A549 (cell line): ENCODE data around the gene KRT5. TPM values are rescaled to one million over a fixed set of nuclear protein-coding genes. Genes with fewer than 3 reads are reported as not detected.
A peak's percentile ranks its signal among the peaks of the same experiment; 100 is the strongest.

ENCODE experiments used
- ATAC-seq, 2 experiments: fragments of 200-7000 bp in 1 of 2; fragments of >200 bp in 1 of 2; cut with Nextera tagmentation in 1 of 2; cut with Tn5 transposase in 1 of 2; 3 replicates each; pipeline versions ENCODE4 v1.8.0 to v1.9.1; 2018 to 2020; ENCODE audit warnings: mild to moderate bottlenecking in 1 of 2, moderate library complexity in 1 of 2
- CTCF ChIA-PET: fragments of 300-600 bp; sonication (Branson Sonifier 250); formaldehyde crosslinking; extraction: SDS; loops from one replicate; lab custom pipeline; 2021; ENCODE audit warnings: antibody characterized with exemption, inconsistent platforms; lab: Yijun Ruan, JAX
- POLR2A ChIA-PET: fragments of 350-600 bp; formaldehyde crosslinking; extraction: SDS; loops from one replicate; lab custom pipeline; 2021; ENCODE audit warnings: antibody characterized with exemption, inconsistent platforms; lab: Yijun Ruan, JAX
- DNase-seq, 2 experiments: peaks; one replicate each; pipeline versions ENCODE4 v3.0.0 to v3.0.0-alpha.2; 2011 to 2016; ENCODE audit warnings: low read depth in 1 of 2, low spot score in 1 of 2
- FAIRE-seq: peaks from 2 replicates; lab custom pipeline; 2011; peaks lifted over from hg19 to GRCh38; lab: Jason Lieb, UNC
- H3K27ac ChIP-seq, 2 experiments: fragments of >200 bp; sonication (Bioruptor Twin); formaldehyde crosslinking; 3 replicates each; pipeline ENCODE4 v1.5.1; 2016 to 2017
- H3K4me1 ChIP-seq: fragments of >200 bp; sonication (Bioruptor Twin); formaldehyde crosslinking; 3 replicates; pipeline ENCODE4 v1.6.1; 2016
- H3K4me2 ChIP-seq: fragments of >200 bp; sonication (Bioruptor Twin); formaldehyde crosslinking; 3 replicates; pipeline ENCODE4 v1.6.1; 2016
- H3K4me3 ChIP-seq: fragments of >200 bp; sonication (Bioruptor Twin); formaldehyde crosslinking; 3 replicates; pipeline ENCODE4 v1.5.1; 2016
- H3K9me3 ChIP-seq: fragments of >200 bp; sonication (Bioruptor Twin); formaldehyde crosslinking; 3 replicates; pipeline ENCODE4 v1.6.1; 2016
- ATOH8 ChIP-seq: fragments of 250-450 bp; sonication (Bioruptor Pico); IDR thresholded peaks from 2 replicates; pipeline ENCODE4 v1.5.0; 2020; ENCODE audit warnings: low read depth, mild to moderate bottlenecking, moderate library complexity
- BCL3 ChIP-seq: fragments of >200 bp; sonication (Bioruptor Twin); formaldehyde crosslinking; IDR thresholded peaks from 3 replicates; pipeline ENCODE4 v1.6.1; 2016
- CEBPB ChIP-seq, 2 experiments: fragments of >200 bp in 1 of 2; sonication (Bioruptor Twin) in 1 of 2; formaldehyde crosslinking in 1 of 2; IDR thresholded peaks; 2 replicates each; pipeline ENCODE4 v1.6.1; 2012 to 2016
- CTCF ChIP-seq: fragments of >200 bp; sonication (Bioruptor Twin); formaldehyde crosslinking; IDR thresholded peaks from 3 replicates; pipeline ENCODE4 v1.5.1; 2016
- EP300 ChIP-seq, 2 experiments: fragments of >200 bp; sonication (Bioruptor Twin); formaldehyde crosslinking; IDR thresholded peaks; 2 replicates in 1 of 2; 3 replicates in 1 of 2; pipeline ENCODE4 v1.6.1; 2016 to 2017
- FOXS1 ChIP-seq: fragments of 250-450 bp; sonication (Bioruptor Pico); IDR thresholded peaks from 2 replicates; pipeline ENCODE4 v1.5.0; 2020; ENCODE audit warnings: mild to moderate bottlenecking, moderate library complexity
- HDAC2 ChIP-seq: fragments of 200-600 bp; sonication (generic); IDR thresholded peaks from 2 replicates; pipeline ENCODE4 v1.6.1; 2016
- HES2 ChIP-seq: fragments of >200 bp; sonication (Bioruptor Twin); formaldehyde crosslinking; IDR thresholded peaks from 2 replicates; pipeline ENCODE4 v1.6.1; 2016
- HEYL ChIP-seq: fragments of 250-450 bp; sonication (Bioruptor Pico); IDR thresholded peaks from 2 replicates; pipeline ENCODE4 v1.8.0; 2021; ENCODE audit warnings: mild to moderate bottlenecking, moderate library complexity
- KDM5A ChIP-seq: fragments of 200-600 bp; sonication (generic); IDR thresholded peaks from 2 replicates; pipeline ENCODE4 v1.6.1; 2016; ENCODE audit warnings: antibody characterized with exemption, mild to moderate bottlenecking
- MAFK ChIP-seq: fragments of 450-650 bp; IDR thresholded peaks from 2 replicates; pipeline ENCODE4 v1.6.1; 2014; ENCODE audit not compliant: partially characterized antibody
- PHF8 ChIP-seq: fragments of 200-600 bp; sonication (generic); IDR thresholded peaks from 2 replicates; pipeline ENCODE4 v1.6.1; 2016; ENCODE audit warnings: low read depth, mild to moderate bottlenecking, antibody characterized with exemption, moderate library complexity, borderline replicate concordance
- RARB ChIP-seq: fragments of 250-450 bp; sonication (Bioruptor Pico); IDR thresholded peaks from 2 replicates; pipeline ENCODE4 v1.8.0; 2021; ENCODE audit warnings: mild to moderate bottlenecking, moderate library complexity
- ZSCAN20 ChIP-seq: fragments of 250-450 bp; sonication (Bioruptor Pico); IDR thresholded peaks from 2 replicates; pipeline ENCODE4 v1.8.0; 2022; ENCODE audit warnings: mild to moderate bottlenecking, moderate library complexity
- WGBS: methylation state at CpG from one replicate; pipeline ENCODE4 v1.1.6; 2017; ENCODE audit errors: missing lambda C conversion rate; 5-methylcytosine and 5-hydroxymethylcytosine counted together
- polyA plus RNA-seq, 4 experiments: library from polyadenylated mRNA; depleted of rRNA in 3 of 4; stranded (reverse); fragments of >200 nt; fragmentation: RNase III in 1 of 4; extraction: RNeasy Plus Mini Kit Qiagen cat#74134 plus additional on column Dnase treatment in 1 of 4; gene quantifications; 2 replicates in 3 of 4; 3 replicates in 1 of 4; pipeline ENCODE4 v1.2.3, GENCODE V29; 2011 to 2017

KRT5 gene
- polyA plus RNA-seq, 2 of the 4 experiments (the other 2 are of a cell fraction) = 0.06 to 0.25 TPM

- no peak for TF ChIP-seq FOXS1 (CRISPR knock-in tag)
These were observed 46.0 kb downstream of the KRT5 start (continued) for GRCh38 chr12:52474212-52474611.

- Histone ChIP-seq H3K4me2 (no peak within 1 kb of the TSS), H3K9me3 (no peaks in the 10 kb centered on the region), H3K4me3 (no peak within 1 kb of the TSS), H3K27ac (no peak within 1 kb of the TSS), H3K4me1 (no peaks in the 10 kb centered on the region)
- FAIRE-seq = no peak
- peak; percentile 97 for TF ChIP-seq MAFK
- TF ChIP-seq PHF8 = no peak
- TF ChIP-seq HDAC2 = no peak
- no peak for ATAC-seq
- POLR2A ChIA-PET = no interaction called here
- CTCF ChIA-PET = no interaction called here
- DNase-seq = no peak
- WGBS = 67% methylated on average over 4 of the region's 4 CpGs
These were observed 46.4 kb downstream of the KRT5 start, which contains the start of gene KRT6C for GRCh38 chr12:52473768-52474167. Gene KRT6C, minus strand, starts transcription at chr12:52473805. Its CDS starts 68 bp downstream, at chr12:52473737.

- Histone ChIP-seq H3K4me1 (no peaks in the 10 kb centered on the region), H3K27ac (no peak overlapping the region), H3K4me3 (no peak overlapping the region), H3K4me2 (no peak overlapping the region)
- POLR2A ChIA-PET = no interaction called here
- WGBS = 51% methylated on average over 4 of the region's 4 CpGs
- FAIRE-seq = no peak
- no peak for DNase-seq
- no peak for ATAC-seq
- CTCF ChIA-PET = interaction anchor here (2.2 kb wide), 1 partner anchor 37 kb away, joined by 6 read pairs; no protein-coding TSS in a partner anchor
- TF ChIP-seq EP300 (IDR thresholded peaks at IDR 0.05) (no peak), ZSCAN20 (CRISPR knock-in tag) (no peak), BCL3 (no peak)
- TF ChIP-seq, all 56 proteins: peak for 0
- H3K9me3 ChIP-seq = no peaks in the 10 kb centered on the region
These were observed 50.3 kb downstream of the KRT5 start for GRCh38 chr12:52469853-52470252.

GRCh38 chr12:52464897-52465296 is 55.3 kb downstream of the KRT5 start:
- DNase-seq = no peak
- WGBS = 46% methylated on average over 2 of the region's 2 CpGs
- H3K4me3 ChIP-seq = no peak overlapping the region
- no peak overlapping the region for H3K27ac ChIP-seq
- no peaks in the 10 kb centered on the region for H3K4me1 ChIP-seq
- FAIRE-seq = no peak
- TF ChIP-seq HEYL = no peak
- TF ChIP-seq RARB (CRISPR knock-in tag) = no peak
- no peak for TF ChIP-seq HES2
- TF ChIP-seq ATOH8 (CRISPR knock-in tag) = no peak
- no peak for TF ChIP-seq CTCF
- no peak for TF ChIP-seq CEBPB (IDR thresholded peaks at IDR 0.05)
- no peak for TF ChIP-seq FOXS1 (CRISPR knock-in tag)
- no peak for TF ChIP-seq KDM5A
- no peak overlapping the region for H3K4me2 ChIP-seq
- no peak for ATAC-seq
- ChIA-PET CTCF (interaction anchor here (1.1 to 1.4 kb wide), 3 partner anchors 22 to 415 kb away, joined by 3 to 4 read pairs (median 3); no protein-coding TSS in a partner anchor), POLR2A (no interaction called here)
- H3K9me3 ChIP-seq = no peaks in the 10 kb centered on the region

Other genes starting within 250 kb of the KRT5 start
- gene KRT86, start 245.7 kb downstream of the KRT5 start, polyA plus RNA-seq (2011; rRNA removed) = 23.5 and 43.0 TPM in 2 replicates
- 331 to 441 TPM (median 378 TPM) in 3 replicates for gene KRT86, start 245.7 kb downstream of the KRT5 start, polyA plus RNA-seq (2017; fragmentation: RNase III; extraction: RNeasy Plus Mini Kit Qiagen cat#74134 plus additional on column Dnase treatment)
- gene KRT81, start 228.9 kb downstream of the KRT5 start, polyA plus RNA-seq (2011; rRNA removed) = 1,799 and 1,935 TPM in 2 replicates
- gene KRT81, start 228.9 kb downstream of the KRT5 start, polyA plus RNA-seq (2017; fragmentation: RNase III; extraction: RNeasy Plus Mini Kit Qiagen cat#74134 plus additional on column Dnase treatment) = 3,419 to 3,643 TPM (median 3,445 TPM) in 3 replicates
- 11.6 and 20.4 TPM in 2 replicates for gene KRT83, start 199.0 kb downstream of the KRT5 start, polyA plus RNA-seq (2011; rRNA removed)
- gene KRT83, start 199.0 kb downstream of the KRT5 start, polyA plus RNA-seq (2017; fragmentation: RNase III; extraction: RNeasy Plus Mini Kit Qiagen cat#74134 plus additional on column Dnase treatment) = 43.3 to 52.1 TPM (median 44.8 TPM) in 3 replicates
- gene KRT85, start 152.9 kb downstream of the KRT5 start, polyA plus RNA-seq (2011; rRNA removed) = 0.07 TPM in 1 of 2 replicates, not detected in the other
- gene KRT85, start 152.9 kb downstream of the KRT5 start, polyA plus RNA-seq (2017; fragmentation: RNase III; extraction: RNeasy Plus Mini Kit Qiagen cat#74134 plus additional on column Dnase treatment) = 2.9 to 4.8 TPM (median 3.7 TPM) in 3 replicates
- not detected in 2 replicates for gene KRT84, start 134.7 kb downstream of the KRT5 start, polyA plus RNA-seq (2011; rRNA removed)
- not detected in 3 replicates for gene KRT84, start 134.7 kb downstream of the KRT5 start, polyA plus RNA-seq (2017; fragmentation: RNase III; extraction: RNeasy Plus Mini Kit Qiagen cat#74134 plus additional on column Dnase treatment)
- not detected in 2 replicates for gene KRT82, start 114.1 kb downstream of the KRT5 start, polyA plus RNA-seq (2011; rRNA removed)
- not detected in 3 replicates for gene KRT82, start 114.1 kb downstream of the KRT5 start, polyA plus RNA-seq (2017; fragmentation: RNase III; extraction: RNeasy Plus Mini Kit Qiagen cat#74134 plus additional on column Dnase treatment)
- not detected in 2 replicates for gene KRT75, start 86.0 kb downstream of the KRT5 start, polyA plus RNA-seq (2011; rRNA removed)
- not detected in 3 replicates for gene KRT75, start 86.0 kb downstream of the KRT5 start, polyA plus RNA-seq (2017; fragmentation: RNase III; extraction: RNeasy Plus Mini Kit Qiagen cat#74134 plus additional on column Dnase treatment)
- gene KRT6B, start 68.2 kb downstream of the KRT5 start, polyA plus RNA-seq (2011; rRNA removed) = not detected in 2 replicates
- not detected in 3 replicates for gene KRT6B, start 68.2 kb downstream of the KRT5 start, polyA plus RNA-seq (2017; fragmentation: RNase III; extraction: RNeasy Plus Mini Kit Qiagen cat#74134 plus additional on column Dnase treatment)
- gene KRT6C, start 46.6 kb downstream of the KRT5 start, polyA plus RNA-seq (2011; rRNA removed) = not detected in 2 replicates
- gene KRT6C, start 46.6 kb downstream of the KRT5 start, polyA plus RNA-seq (2017; fragmentation: RNase III; extraction: RNeasy Plus Mini Kit Qiagen cat#74134 plus additional on column Dnase treatment) = not detected in 3 replicates
- gene KRT6A, start 27.1 kb downstream of the KRT5 start, polyA plus RNA-seq (2011; rRNA removed) = 0.04 and 0.09 TPM in 2 replicates
- 0.07 to 0.14 TPM (median 0.11 TPM) in 3 replicates for gene KRT6A, start 27.1 kb downstream of the KRT5 start, polyA plus RNA-seq (2017; fragmentation: RNase III; extraction: RNeasy Plus Mini Kit Qiagen cat#74134 plus additional on column Dnase treatment)
- not detected in 2 replicates for gene KRT71, start 32.8 kb upstream of the KRT5 start, polyA plus RNA-seq (2011; rRNA removed)
- gene KRT71, start 32.8 kb upstream of the KRT5 start, polyA plus RNA-seq (2017; fragmentation: RNase III; extraction: RNeasy Plus Mini Kit Qiagen cat#74134 plus additional on column Dnase treatment) = not detected in 3 replicates
- gene KRT74, start 53.4 kb upstream of the KRT5 start, polyA plus RNA-seq (2011; rRNA removed) = not detected in 2 replicates
- gene KRT74, start 53.4 kb upstream of the KRT5 start, polyA plus RNA-seq (2017; fragmentation: RNase III; extraction: RNeasy Plus Mini Kit Qiagen cat#74134 plus additional on column Dnase treatment) = not detected in 3 replicates
- not detected in 2 replicates for gene KRT72, start 81.1 kb upstream of the KRT5 start, polyA plus RNA-seq (2011; rRNA removed)
- gene KRT72, start 81.1 kb upstream of the KRT5 start, polyA plus RNA-seq (2017; fragmentation: RNase III; extraction: RNeasy Plus Mini Kit Qiagen cat#74134 plus additional on column Dnase treatment) = not detected in 3 replicates
- gene KRT73, start 98.2 kb upstream of the KRT5 start, polyA plus RNA-seq (2011; rRNA removed) = not detected in 2 replicates
- gene KRT73, start 98.2 kb upstream of the KRT5 start, polyA plus RNA-seq (2017; fragmentation: RNase III; extraction: RNeasy Plus Mini Kit Qiagen cat#74134 plus additional on column Dnase treatment) = not detected in 3 replicates
- 0.09 TPM in 1 of 2 replicates, not detected in the other for gene KRT2, start 131.8 kb upstream of the KRT5 start, polyA plus RNA-seq (2011; rRNA removed)
- 0.08 TPM in 1 of 3 replicates, not detected in the others for gene KRT2, start 131.8 kb upstream of the KRT5 start, polyA plus RNA-seq (2017; fragmentation: RNase III; extraction: RNeasy Plus Mini Kit Qiagen cat#74134 plus additional on column Dnase treatment)
- not detected in 2 replicates for gene KRT1, start 160.0 kb upstream of the KRT5 start, polyA plus RNA-seq (2011; rRNA removed)
- not detected in 3 replicates for gene KRT1, start 160.0 kb upstream of the KRT5 start, polyA plus RNA-seq (2017; fragmentation: RNase III; extraction: RNeasy Plus Mini Kit Qiagen cat#74134 plus additional on column Dnase treatment)
- gene KRT77, start 183.1 kb upstream of the KRT5 start, polyA plus RNA-seq (2011; rRNA removed) = 0.03 TPM in 2 replicates
- not detected in 3 replicates for gene KRT77, start 183.1 kb upstream of the KRT5 start, polyA plus RNA-seq (2017; fragmentation: RNase III; extraction: RNeasy Plus Mini Kit Qiagen cat#74134 plus additional on column Dnase treatment)